GM19455 (cell line): ENCODE measurements around the gene TBC1D7.

ENCODE experiments used
- ATAC-seq: cut with Tn5 transposase; IDR thresholded peaks from one replicate; pipeline ENCODE4 v1.9.1; 2021; ENCODE audit not compliant: unreplicated experiment

The TBC1D7 gene

GRCh38 chr6:13296536-13296997, 31.8 kb downstream of the TBC1D7 start:
- ATAC-seq = no peak

- ATAC-seq = no peak
Measured at GRCh38 chr6:13295576-13295975, 32.8 kb downstream of the TBC1D7 start.

GRCh38 chr6:13294499-13295069, 33.8 kb downstream of the TBC1D7 start:
- ATAC-seq = no peak

GRCh38 chr6:13292774-13293173, 35.6 kb downstream of the TBC1D7 start:
- ATAC-seq = no peak

GRCh38 chr6:13290335-13290734, 38.0 kb downstream of the TBC1D7 start:
- no peak for ATAC-seq

- no peak for ATAC-seq
Measured at GRCh38 chr6:13289789-13290318, 38.5 kb downstream of the TBC1D7 start.

- ATAC-seq = no peak
Measured at GRCh38 chr6:13288969-13289391, 39.4 kb downstream of the TBC1D7 start.

GRCh38 chr6:13288481-13288880, 39.9 kb downstream of the TBC1D7 start:
- ATAC-seq = no peak

GRCh38 chr6:13287104-13287503, 41.2 kb downstream of the TBC1D7 start:
- no peak for ATAC-seq

- ATAC-seq = no peak
Measured at GRCh38 chr6:13286181-13286580, 42.2 kb downstream of the TBC1D7 start.

GRCh38 chr6:13285705-13286104, 42.6 kb downstream of the TBC1D7 start:
- ATAC-seq = no peak

- ATAC-seq = no peak
Measured at GRCh38 chr6:13284646-13285045, 43.7 kb downstream of the TBC1D7 start.

GRCh38 chr6:13283331-13283730, 45.0 kb downstream of the TBC1D7 start:
- ATAC-seq = no peak

- no peak for ATAC-seq
Measured at GRCh38 chr6:13282393-13283069, 45.8 kb downstream of the TBC1D7 start.

GRCh38 chr6:13281686-13282085, 46.7 kb downstream of the TBC1D7 start:
- ATAC-seq = no peak

GRCh38 chr6:13280254-13280653, 48.1 kb downstream of the TBC1D7 start:
- no peak for ATAC-seq

- ATAC-seq = no peak
Measured at GRCh38 chr6:13278991-13279390, 49.3 kb downstream of the TBC1D7 start.

GRCh38 chr6:13278164-13278563, 50.2 kb downstream of the TBC1D7 start:
- no peak for ATAC-seq

GRCh38 chr6:13277231-13277630, 51.1 kb downstream of the TBC1D7 start:
- no peak for ATAC-seq

GRCh38 chr6:13275435-13275989, 52.8 kb downstream of the TBC1D7 start:
- ATAC-seq = no peak

GRCh38 chr6:13274707-13275434, 53.5 kb downstream of the TBC1D7 start:
- no peak for ATAC-seq
